Skeletal muscle cell (primary cell): ENCODE results near the gene GALNT1.

Experiments
- DNase-seq: peaks from one replicate; pipeline ENCODE4 v3.0.0-alpha.2; 2010; ENCODE audit warnings: low read depth
- H3K4me3 ChIP-seq: 2 replicates; pipeline ENCODE4 v1.5.1; 2011; ENCODE audit warnings: low read depth, mild to moderate bottlenecking, control low read depth, low read length, moderate library complexity

GALNT1 gene

DNA sequence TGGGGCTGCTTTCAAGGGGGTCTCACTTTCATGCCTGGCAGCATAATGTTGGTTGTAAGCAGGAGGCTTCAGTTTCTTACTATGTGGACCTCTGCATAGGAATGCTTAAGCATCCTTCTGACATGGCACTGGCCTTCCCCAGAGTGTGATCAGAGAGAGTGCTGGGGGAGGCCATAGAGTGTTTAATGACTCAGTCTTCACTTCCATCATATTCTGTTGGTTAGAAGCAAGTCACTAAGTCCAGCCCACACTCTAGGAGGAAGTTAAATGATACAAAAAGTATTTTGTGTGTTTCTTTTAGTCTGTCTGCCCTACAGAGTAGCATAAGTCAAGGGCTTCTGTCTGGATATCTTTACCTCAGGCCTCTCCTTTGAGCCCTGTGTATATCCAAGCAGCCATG lies 64.9 kb downstream of the GALNT1 start:
- H3K4me3 ChIP-seq, result no peak overlapping the region
- DNase-seq, result no peak

DNA sequence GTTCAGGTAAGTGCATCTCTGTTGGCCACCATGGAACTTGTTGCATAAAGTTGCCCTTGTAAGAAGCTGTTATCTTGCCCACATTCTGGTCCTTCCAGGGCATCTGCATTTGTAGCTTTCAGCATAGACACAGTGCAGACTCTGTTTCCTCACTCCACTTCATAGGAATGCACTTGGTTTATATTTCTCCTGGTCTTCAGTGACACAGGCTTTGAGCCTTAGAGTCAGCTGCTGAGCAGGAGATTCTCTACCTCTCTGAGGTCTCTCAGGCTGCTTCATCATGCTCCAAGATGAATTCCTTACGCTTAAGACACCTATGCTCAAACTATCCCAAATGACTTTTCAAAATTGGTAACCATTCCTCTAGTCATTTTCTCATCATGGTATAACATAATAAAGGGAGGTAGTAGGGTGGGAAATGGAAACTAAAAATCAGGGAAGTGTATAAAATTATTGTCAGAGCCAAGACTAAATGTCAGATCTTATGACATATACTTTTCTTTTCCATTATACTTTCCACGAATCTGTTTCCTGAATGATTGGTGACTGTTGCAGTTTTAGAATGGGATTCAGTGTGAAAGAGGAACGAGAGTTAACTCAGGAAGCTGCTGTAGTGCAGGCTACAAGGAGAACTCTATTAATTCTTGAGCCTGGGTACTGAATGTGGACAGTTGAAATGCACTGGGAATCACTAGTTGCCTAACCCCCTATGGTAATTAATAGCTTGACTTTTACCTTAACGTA lies 72.0 kb downstream of the GALNT1 start:
- no peak overlapping the region for H3K4me3 ChIP-seq
- DNase-seq, result no peak

DNA sequence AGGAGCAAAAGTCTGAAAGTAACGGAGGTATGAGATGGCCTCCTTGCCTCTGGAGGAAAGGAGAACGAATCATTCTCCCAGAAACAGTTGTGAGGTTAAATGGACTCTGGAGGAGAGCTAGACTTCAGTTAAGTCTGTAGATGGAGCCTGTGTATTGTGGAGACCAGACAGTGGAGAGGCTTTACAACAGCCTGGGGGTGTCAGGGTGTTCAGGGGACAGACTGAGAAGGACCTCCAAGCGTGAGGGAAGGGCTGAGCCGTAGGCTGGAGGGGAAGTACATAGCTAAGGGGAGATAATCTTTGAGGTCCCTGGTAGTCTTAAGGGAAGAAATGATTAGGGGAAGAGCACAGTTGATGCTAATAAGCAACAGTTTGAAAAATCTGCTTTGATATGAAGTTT lies 76.6 kb downstream of the GALNT1 start:
- DNase-seq, result no peak
- H3K4me3 ChIP-seq, result no peak overlapping the region

DNA sequence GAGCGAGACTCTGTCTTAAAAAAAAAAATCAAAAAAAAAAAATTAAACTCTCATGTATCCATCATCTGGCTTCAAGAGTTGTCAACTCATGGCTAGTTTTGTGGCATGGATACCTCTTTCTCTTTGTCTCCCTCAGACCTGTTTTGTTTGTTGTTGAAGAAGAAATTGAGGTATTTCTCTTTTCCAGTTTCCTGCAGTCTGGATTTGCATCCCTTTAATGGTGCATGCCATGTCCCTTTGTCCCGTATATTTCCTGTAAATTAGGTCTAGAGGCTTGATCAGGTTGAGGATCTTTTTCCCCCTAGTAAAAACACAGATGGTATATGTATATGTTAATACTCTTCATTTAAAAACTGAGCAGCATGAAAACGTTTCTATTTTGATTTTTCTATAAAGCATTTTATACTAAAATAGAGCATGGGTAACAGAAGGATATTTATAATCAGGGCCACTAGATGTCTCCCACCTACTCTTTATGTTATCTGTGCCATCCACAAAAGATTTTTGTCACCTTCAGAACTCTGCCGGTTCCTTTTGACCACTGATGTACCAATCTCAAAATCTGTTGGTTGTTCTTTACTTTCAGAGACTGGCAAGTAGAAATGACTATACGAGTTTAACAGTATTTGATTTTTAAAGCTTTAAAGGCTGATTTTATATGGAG lies 80.1 kb downstream of the GALNT1 start:
- no peak for DNase-seq
- no peak overlapping the region for H3K4me3 ChIP-seq

DNA sequence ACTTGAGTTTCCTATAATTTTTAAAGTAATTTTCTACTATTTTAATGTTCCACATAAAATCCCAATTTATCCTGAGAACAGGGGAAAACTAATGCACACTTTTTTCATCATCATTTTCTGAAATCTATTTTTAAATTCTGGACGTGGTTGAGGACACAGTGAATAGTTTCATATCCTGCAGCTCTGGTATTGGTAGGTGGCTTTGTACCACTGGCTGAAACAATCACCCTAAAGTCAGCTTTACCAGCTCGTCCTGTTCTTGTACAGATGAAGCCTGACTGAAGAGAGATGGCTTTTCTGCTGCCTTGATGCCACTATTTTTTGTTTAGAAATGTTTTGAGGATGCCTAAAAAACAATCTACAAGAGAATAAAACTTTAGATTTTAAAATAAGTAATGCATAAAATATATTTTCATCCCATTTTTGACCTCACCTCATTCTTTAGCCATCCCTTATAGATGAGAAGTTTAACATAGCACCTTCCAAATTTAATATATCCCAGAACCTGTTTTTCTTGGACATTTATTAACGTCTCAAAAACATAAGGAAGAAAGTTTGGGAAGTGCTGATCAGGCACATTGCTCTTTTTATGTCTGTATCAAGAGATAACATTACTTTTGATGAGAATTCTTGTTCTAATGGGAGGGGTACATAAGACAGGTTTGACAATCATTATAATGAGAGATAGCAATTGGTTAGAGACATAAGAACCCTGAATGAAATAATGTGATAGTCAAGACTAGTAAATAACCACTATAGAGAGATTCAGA lies 80.9 kb downstream of the GALNT1 start:
- H3K4me3 ChIP-seq, result no peak overlapping the region
- DNase-seq, result no peak

DNA sequence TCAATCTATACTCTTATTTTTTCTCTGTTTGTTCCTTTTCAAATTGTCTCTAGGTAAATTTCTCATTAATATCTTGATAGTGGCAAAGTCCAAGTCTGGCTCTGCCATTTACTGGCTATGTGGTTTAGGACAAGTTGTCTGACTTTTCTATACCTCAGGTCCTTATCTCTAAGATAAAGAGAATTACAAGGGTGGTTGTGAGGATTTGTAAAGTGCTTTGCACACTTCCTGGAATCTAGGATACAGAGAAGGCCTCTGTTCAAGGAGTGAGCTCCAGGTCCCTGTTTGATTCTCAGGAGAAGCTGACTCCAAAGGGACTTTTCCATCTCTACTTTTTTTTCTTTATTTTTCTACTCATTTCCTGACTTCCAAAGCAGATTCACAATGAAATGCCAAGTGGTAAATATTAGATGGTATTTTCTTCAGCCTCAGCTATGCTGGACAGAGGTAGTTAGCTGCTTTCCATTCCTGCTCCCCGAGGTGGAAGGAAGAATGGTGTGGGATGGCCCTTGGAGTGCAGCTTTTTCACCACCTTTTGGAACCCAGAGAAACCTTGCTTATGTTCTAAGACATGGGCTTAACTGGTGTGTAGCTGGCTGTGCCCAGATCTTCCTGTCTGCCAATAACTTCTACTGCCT lies 90.5 kb downstream of the GALNT1 start:
- DNase-seq, result no peak
- H3K4me3 ChIP-seq, result no peak overlapping the region

DNA sequence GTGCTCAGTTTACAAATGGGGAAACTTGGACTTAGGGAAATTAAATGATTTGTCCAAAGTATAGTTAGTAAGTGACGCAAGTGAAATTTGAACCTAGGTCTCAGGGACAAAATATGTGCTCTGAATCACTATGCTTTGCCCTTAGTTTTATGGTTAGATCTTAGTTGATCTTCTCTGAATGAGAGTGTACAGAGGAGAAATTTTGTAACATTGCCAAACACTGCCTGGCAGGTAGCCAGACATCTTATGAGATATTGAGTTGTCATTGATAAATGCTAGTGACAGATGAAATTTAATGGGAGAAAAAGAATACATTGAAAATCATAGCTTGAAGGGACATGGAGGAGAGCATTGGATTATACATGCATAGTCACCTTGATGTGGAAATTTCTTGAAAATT lies 91.4 kb downstream of the GALNT1 start:
- DNase-seq, result peak; percentile 46
- H3K4me3 ChIP-seq, result no peak overlapping the region

DNA sequence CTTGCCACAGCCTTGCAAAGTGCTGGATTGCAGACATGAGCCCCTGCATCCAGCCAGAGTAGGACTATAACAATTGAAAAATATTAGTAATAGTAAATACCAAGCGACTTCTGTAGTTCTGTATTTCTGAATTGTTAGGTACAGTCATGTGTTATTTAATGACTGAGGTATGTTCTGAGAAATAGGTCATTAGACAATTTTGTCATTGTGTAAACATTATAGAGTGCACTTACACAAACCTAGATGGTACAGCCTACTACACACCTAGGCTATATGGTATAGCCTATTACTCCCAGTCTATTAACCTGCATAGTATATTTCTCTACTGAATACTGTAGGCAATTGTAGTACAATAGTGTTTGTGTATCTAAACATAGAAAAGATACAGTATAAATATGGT lies 92.1 kb downstream of the GALNT1 start:
- no peak overlapping the region for H3K4me3 ChIP-seq
- DNase-seq, result no peak

DNA sequence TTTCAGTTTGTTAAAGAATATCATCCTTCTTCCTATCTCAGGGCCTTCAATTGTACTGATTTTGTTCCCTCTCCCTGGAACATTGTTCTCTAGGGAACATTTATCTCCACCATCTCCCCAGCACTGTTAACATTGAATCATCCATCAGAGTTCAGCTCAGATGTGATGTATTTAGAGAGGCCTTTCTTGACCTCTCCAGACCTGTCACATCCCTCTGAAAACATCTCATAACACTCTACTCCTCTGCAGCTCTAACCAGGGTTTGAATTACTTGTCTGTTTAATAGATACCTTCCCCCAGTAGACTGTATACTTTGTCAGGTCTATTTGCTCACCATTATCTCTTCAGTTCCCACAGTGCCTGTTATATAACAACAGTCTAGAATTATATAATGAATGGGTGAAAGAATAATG lies 98.6 kb downstream of the GALNT1 start:
- no peak overlapping the region for H3K4me3 ChIP-seq
- no peak for DNase-seq

DNA sequence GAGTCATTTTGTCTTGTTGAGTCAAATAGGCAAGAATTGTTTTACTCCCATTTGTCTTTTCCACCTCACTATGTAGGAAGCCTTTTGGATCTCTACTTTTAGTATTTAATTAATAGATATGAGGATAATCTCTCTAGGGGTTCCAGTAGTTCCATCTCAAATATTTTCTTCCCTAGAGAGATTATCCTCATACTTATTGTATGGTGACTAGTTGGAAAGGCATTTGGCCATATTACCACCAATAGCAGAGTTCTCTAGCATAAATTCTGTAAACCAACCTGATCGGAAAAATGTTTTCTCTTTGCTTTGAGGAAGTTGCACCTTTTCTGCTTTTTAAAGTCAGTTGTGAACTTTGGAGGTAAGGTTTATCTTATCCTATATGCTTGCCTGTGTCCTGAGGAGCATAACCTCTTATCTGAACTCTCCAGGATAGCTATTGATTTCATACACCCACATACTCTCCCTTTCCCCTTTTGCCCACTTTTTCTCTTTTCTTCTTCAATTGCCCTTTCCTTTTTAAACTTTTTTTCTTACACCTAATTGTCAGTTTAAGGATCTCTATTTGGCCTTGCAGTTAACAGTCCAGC lies 100.8 kb downstream of the GALNT1 start:
- no peak for DNase-seq
- H3K4me3 ChIP-seq, result no peak overlapping the region

DNA sequence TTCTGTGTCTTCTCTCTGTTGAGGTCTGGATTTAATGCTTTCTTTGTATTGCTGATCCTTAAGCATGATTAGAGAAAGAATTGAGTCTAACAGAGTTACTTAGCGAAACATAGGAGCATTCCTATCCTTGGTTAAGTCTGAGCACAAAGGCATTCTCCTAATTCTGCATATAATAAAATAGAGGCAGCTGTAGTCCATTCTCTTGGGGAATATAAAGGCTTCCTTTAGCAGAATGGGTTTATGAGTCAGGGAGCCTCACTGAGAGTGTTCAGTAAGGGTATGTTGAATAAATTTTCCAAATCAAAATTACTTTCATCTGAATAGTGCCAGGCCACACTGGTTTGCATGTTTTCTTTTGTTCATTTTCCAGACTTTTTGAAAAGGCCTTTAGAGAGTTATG lies 101.5 kb downstream of the GALNT1 start:
- peak; percentile 31 for DNase-seq
- no peak overlapping the region for H3K4me3 ChIP-seq

DNA sequence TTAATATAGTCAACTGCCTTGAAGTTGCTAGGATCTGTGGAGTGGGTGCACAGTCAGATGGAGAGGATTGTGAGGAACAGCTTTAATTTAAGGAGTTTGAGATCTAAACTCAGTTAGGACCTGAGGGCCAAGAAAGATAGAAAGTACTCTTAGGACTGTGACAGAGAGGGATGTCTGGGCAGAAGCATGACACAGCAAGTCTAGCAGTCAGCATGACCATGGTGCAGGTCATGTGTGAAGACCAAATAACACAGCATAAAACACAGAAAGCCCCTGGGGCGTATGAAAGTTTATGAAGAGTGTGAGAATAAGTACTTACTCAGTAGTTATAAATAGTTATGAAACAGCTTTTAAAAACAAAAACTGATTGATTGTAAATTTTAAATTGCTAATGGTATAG lies 107.2 kb downstream of the GALNT1 start:
- H3K4me3 ChIP-seq, result no peak overlapping the region
- no peak for DNase-seq

DNA sequence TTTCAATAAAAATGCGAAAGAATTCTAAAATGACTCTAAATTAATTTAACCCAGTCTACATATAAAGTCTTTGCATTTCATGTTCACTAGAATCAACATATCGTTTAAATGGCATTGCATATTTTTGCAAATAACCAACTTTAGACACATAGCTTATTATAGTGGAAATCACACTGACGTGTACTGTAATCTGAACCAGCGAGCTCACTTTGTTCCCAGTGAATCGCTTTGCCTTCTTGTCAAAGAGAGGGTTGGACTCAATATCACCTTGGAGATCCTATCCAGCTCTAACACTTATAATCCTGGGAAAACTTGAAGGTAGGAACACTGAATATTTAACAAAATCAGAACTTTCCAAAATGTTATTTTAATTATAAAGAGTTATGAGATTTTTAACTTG lies 108.2 kb downstream of the GALNT1 start:
- no peak for DNase-seq
- H3K4me3 ChIP-seq, result no peak overlapping the region

DNA sequence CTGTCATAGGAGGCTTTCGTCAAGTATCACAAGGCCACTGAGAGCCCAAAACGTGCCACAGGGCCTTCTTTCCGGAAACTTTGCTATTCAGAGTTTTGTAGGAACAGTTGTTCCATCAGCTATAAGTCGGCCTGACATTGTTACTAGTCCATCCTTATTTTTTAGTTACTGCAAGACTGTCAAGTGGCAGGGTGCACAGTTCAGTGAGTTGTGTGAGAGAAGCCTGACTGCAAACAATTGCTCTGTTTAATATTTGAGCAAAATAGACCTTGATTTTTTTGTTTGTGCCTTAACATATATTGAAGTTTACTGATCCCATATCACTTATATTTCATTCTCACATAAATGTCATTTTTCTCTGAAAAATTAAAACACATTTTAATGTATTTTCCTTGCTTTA lies 110.1 kb downstream of the GALNT1 start:
- H3K4me3 ChIP-seq, result no peak overlapping the region
- no peak for DNase-seq

DNA sequence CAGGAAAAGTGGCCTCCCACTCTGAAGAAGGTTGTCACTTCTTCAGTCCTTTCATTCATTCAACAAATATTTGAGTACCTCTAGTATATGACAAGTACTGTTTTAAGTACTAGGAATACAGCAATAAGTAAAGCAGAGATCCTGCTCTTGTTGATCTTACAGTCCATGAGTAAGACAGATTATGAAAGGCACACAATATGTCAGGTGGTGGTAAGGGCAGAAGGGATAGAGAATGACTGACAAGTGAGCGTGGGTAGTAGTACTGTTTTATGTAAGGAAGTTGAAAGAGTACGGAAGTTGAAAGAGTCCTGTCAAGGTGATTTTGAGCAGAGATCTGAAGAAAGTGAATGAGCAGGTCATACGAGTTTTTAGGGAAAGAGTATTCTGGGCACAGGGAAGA lies 111.3 kb downstream of the GALNT1 start:
- no peak overlapping the region for H3K4me3 ChIP-seq
- no peak for DNase-seq

DNA sequence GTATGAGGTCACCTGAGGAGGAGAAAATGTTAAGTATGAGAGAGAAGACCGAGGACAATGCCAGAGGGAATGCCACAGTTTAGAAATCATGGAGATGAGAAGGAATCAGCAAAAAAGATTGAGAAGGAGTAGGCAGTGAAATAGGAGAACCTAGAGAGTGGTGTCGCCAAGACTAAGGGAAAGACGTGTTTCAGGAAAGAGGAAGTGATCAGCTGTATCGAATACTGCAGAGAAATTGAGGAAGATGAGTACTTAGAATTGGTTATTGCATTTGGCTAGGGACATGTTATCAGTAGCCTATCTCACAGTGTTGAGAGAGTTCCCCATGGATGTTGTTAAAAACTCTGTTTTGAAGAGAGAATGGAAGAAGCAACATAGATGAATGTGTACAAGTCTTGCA lies 112.3 kb downstream of the GALNT1 start:
- no peak for DNase-seq
- no peak overlapping the region for H3K4me3 ChIP-seq

DNA sequence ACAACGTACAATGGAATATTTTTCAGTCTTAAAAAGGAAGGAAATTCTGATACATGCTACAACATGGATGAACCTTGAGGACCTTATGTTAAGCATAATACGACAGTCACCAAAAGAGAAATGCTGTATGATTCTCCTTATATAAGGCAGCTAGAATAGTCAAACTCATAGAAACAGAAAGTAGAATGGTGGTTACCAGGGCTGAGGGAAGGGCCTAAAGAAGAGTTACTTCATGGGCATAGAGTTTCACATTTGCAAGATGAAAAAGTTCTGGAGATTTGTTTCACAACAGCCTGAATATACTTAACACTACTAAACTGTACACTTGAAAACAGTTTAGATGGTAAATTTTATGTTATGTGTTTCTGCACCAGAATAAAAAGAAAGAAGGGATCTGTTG lies 113.3 kb downstream of the GALNT1 start:
- H3K4me3 ChIP-seq, result no peak overlapping the region
- DNase-seq, result no peak

DNA sequence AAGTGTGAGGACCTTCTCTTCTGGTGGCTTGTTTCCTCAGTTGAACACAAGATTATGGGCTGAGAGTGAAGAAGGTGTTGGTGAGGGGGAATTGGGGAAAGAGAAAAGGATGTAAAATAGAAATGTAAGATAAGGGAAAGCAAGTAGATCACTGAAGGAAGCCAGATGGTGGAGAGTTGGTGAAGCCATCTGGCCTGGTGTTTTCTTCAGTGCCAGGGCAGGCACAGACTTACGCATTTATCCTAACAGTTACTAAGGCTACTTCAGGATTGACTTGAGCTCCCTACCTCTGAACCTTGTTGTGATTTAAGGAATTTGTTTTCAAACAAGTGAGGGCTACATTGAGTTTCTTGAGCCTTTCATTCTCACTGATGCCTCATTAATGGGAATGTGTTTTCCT lies 113.8 kb downstream of the GALNT1 start:
- no peak for DNase-seq
- no peak overlapping the region for H3K4me3 ChIP-seq

DNA sequence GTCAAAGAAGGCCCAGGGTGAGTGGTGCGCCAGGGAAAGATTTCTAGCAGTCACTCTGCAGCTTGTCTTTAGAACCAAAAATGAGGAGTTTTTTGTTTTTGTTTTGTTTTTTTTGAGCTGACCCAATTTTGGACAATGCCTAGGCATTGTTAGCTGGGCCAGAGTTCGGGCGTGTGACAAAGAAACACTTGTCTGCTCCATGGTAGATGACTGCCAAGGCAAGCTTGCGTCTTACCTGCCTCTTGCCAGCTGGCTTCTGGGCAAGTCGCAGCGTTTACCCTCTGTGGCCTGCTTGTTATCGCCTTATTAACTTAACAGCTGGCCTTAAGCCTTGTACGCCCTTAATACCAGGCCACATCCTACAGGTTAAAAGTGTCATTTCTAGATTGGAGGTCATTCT lies 114.3 kb downstream of the GALNT1 start:
- DNase-seq, result no peak
- H3K4me3 ChIP-seq, result no peak overlapping the region

DNA sequence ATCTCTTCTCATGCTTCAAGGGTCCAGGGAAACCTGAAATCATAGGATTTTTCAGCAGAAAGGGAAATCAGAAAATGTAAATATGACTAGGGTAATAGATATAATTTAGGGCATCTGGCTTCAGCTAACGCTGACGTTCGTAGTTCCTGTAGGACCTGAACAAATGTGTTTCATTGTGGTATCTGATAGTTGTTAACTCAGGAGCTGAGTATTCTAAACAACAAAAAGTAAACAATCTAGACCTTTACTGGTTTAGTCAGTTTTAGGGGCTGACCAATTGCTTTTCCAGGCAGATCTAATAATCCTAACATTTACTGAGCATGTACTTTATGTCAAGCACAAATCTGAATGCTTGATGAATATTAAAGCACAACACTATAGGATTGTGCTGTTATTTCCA lies 114.8 kb downstream of the GALNT1 start:
- no peak for DNase-seq
- no peak overlapping the region for H3K4me3 ChIP-seq
